ENCODE measurements around the gene SRD5A3. TPM values are rescaled to one million over a fixed set of nuclear protein-coding genes. Genes with fewer than 3 reads are reported as not detected.

The SRD5A3 gene
- total RNA-seq = 6.8 TPM
- long read RNA-seq, full-length matches to known transcripts = 17 of 21 reads
- long read RNA-seq, partial matches to known transcripts = 1 of 21 reads
- long read RNA-seq, other reads (novel, unspliced or antisense) = 3 of 21 reads

GRCh38 chr4:55345980-55346850 is at the start of gene SRD5A3:
Gene SRD5A3, plus strand, starts transcription at chr4:55346242. Its CDS starts 95 bp downstream, at chr4:55346337.
- H3K4me1 ChIP-seq = peaks cover 30% of the 10 kb centered on the region
- DNase-seq = peak; percentile 89
- peak within 1 kb of the TSS; percentile 98 for H3K27ac ChIP-seq (replicated peaks)
- peak; percentile 98 for TF ChIP-seq CTCF (IDR thresholded peaks at IDR 0.05; ENCODE audit: borderline replicate concordance)
- intact Hi-C loops (cut with micrococcal nuclease) = loop anchor here (10.0 kb wide), 1 partner anchor 199 kb away; the partner anchor contains the start of gene CLOCK
- no peaks in the 10 kb centered on the region for H3K9me3 ChIP-seq (replicated peaks)
- no peaks in the 10 kb centered on the region for H3K36me3 ChIP-seq
- no peaks in the 10 kb centered on the region for H3K27me3 ChIP-seq (ENCODE audit: low read depth)
- H3K4me3 ChIP-seq = peak within 1 kb of the TSS; percentile 82

GRCh38 chr4:55297346-55297745 is 48.7 kb upstream of the SRD5A3 start:
- intact Hi-C loops (cut with micrococcal nuclease) = no loop called here
- peaks cover 2% of the 10 kb centered on the region for H3K27me3 ChIP-seq (ENCODE audit: low read depth)
- peaks cover 12% of the 10 kb centered on the region for H3K9me3 ChIP-seq (replicated peaks)
- no peak overlapping the region for H3K4me3 ChIP-seq
- H3K27ac ChIP-seq (replicated peaks) = no peak overlapping the region
- DNase-seq = no peak
- no peak for TF ChIP-seq CTCF (IDR thresholded peaks at IDR 0.05; ENCODE audit: borderline replicate concordance)
- no peaks in the 10 kb centered on the region for H3K4me1 ChIP-seq
- H3K36me3 ChIP-seq = no peaks in the 10 kb centered on the region

GRCh38 chr4:55303760-55304165 is 42.3 kb upstream of the SRD5A3 start:
- no peak for TF ChIP-seq CTCF (IDR thresholded peaks at IDR 0.05; ENCODE audit: borderline replicate concordance)
- H3K4me1 ChIP-seq = peaks cover 5% of the 10 kb centered on the region
- intact Hi-C loops (cut with micrococcal nuclease) = no loop called here
- H3K9me3 ChIP-seq (replicated peaks) = peaks cover 16% of the 10 kb centered on the region
- no peak overlapping the region for H3K4me3 ChIP-seq
- H3K36me3 ChIP-seq = no peaks in the 10 kb centered on the region
- H3K27ac ChIP-seq (replicated peaks) = peak overlapping the region; percentile 52
- no peaks in the 10 kb centered on the region for H3K27me3 ChIP-seq (ENCODE audit: low read depth)
- DNase-seq = no peak

- Histone ChIP-seq H3K27me3 (ENCODE audit: low read depth) (no peaks in the 10 kb centered on the region), H3K36me3 (no peaks in the 10 kb centered on the region), H3K9me3 (replicated peaks) (peaks cover 16% of the 10 kb centered on the region), H3K27ac (replicated peaks) (peak overlapping the region; percentile 52), H3K4me3 (no peak overlapping the region), H3K4me1 (peaks cover 5% of the 10 kb centered on the region)
- TF ChIP-seq CTCF (IDR thresholded peaks at IDR 0.05; ENCODE audit: borderline replicate concordance) = no peak
- no peak for DNase-seq
- intact Hi-C loops (cut with micrococcal nuclease) = no loop called here
Observed at GRCh38 chr4:55304303-55304702, 41.7 kb upstream of the SRD5A3 start.

- Histone ChIP-seq H3K4me3 (no peak overlapping the region), H3K27me3 (ENCODE audit: low read depth) (no peaks in the 10 kb centered on the region), H3K27ac (replicated peaks) (no peak overlapping the region), H3K9me3 (replicated peaks) (no peaks in the 10 kb centered on the region), H3K4me1 (peaks cover 5% of the 10 kb centered on the region), H3K36me3 (no peaks in the 10 kb centered on the region)
- no peak for TF ChIP-seq CTCF (IDR thresholded peaks at IDR 0.05; ENCODE audit: borderline replicate concordance)
- intact Hi-C loops (cut with micrococcal nuclease) = no loop called here
- no peak for DNase-seq
Observed at GRCh38 chr4:55308071-55308470, 38.0 kb upstream of the SRD5A3 start.

Measured in left ventricle myocardium inferior (tissue), 1 donor.